Measurements from ENCODE around the gene ALDH1A3.

- TF ChIP-seq POLR2A (IDR thresholded peaks at IDR 0.05; ENCODE audit: low read length) (no peak), GATA1 (IDR thresholded peaks at IDR 0.05; ENCODE audit: low read depth, low read length) (no peak)
Observed at GRCh38 chr15:100908466-100908865, 28.8 kb downstream of the ALDH1A3 start.

Measured in erythroblast (primary cell).